Measurements from ENCODE around the gene ABCC6.

ABCC6 gene

DNA sequence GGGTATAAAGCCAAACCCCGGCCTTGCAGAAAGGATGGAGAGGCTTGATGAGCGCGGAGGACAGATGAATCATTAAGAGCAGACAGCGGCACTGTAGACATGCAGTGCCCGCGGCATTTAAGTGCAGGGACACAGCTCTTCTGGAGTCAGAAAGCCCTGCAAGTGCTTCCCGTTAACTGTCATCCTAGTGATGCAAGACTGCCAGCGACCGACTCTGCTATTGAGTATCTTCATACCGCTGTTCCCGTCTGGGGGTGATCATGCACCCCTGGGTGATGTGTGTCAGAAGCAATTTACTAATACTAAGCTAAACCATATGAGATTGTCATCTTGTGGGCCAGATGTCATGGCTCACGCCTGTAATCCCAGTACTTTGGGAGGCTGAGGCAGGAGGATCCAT, 101.0 kb downstream of the ABCC6 start (continued):
- TF ChIP-seq ZNF785 (tag by site-specific recombination; IDR thresholded peaks at IDR 0.05) = no peak
- TF ChIP-seq, protein P1, sequence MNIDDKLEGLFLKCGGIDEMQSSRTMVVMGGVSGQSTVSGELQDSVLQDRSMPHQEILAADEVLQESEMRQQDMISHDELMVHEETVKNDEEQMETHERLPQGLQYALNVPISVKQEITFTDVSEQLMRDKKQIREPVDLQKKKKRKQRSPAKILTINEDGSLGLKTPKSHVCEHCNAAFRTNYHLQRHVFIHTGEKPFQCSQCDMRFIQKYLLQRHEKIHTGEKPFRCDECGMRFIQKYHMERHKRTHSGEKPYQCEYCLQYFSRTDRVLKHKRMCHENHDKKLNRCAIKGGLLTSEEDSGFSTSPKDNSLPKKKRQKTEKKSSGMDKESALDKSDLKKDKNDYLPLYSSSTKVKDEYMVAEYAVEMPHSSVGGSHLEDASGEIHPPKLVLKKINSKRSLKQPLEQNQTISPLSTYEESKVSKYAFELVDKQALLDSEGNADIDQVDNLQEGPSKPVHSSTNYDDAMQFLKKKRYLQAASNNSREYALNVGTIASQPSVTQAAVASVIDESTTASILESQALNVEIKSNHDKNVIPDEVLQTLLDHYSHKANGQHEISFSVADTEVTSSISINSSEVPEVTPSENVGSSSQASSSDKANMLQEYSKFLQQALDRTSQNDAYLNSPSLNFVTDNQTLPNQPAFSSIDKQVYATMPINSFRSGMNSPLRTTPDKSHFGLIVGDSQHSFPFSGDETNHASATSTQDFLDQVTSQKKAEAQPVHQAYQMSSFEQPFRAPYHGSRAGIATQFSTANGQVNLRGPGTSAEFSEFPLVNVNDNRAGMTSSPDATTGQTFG (tag by site-specific recombination; IDR thresholded peaks at IDR 0.05; ENCODE audit: borderline replicate concordance) = no peak
- TF ChIP-seq ZNF670 (tag by site-specific recombination; IDR thresholded peaks at IDR 0.05; ENCODE audit: low read depth) = no peak
- TF ChIP-seq, protein P2, sequence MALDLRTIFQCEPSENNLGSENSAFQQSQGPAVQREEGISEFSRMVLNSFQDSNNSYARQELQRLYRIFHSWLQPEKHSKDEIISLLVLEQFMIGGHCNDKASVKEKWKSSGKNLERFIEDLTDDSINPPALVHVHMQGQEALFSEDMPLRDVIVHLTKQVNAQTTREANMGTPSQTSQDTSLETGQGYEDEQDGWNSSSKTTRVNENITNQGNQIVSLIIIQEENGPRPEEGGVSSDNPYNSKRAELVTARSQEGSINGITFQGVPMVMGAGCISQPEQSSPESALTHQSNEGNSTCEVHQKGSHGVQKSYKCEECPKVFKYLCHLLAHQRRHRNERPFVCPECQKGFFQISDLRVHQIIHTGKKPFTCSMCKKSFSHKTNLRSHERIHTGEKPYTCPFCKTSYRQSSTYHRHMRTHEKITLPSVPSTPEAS (tag by site-specific recombination; IDR thresholded peaks at IDR 0.05) = no peak

DNA sequence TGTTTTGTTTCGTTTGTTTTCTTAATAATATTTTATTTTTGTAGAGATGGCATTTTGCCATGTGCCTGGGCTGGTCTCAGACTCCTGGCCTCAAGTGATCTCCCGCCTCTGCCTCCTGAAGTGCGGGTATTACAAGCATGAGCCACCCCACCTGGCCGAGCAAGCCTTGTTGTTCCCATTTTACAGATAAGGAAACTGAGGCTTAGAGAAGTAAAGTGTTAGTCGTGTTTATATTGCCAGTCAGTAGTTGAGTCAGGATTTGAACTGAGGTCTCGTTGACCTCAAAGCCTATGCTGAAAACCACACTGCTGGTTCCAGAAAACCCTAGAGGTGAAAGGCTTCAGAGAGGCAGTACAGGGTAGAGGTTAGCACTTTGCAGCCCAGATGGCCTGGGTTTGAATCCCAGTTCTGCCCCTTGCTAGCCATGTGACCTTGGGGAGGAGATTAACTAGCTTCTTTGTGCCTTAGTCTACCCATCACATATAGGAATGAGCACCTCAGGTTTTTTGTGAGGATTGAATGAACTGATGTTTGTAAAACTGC, 102.0 kb downstream of the ABCC6 start:
- no peaks in the 10 kb centered on the region for H3K9me3 ChIP-seq (ENCODE audit: control insufficient read depth, insufficient read depth, low read depth, low read length)
- POLR2A ChIA-PET = no interaction called here
- no peak overlapping the region for H3K4me3 ChIP-seq (ENCODE audit: low read depth, low read length)
- no peaks in the 10 kb centered on the region for H3K4me1 ChIP-seq (ENCODE audit: control insufficient read depth, insufficient read depth, low read length)
- H3K36me3 ChIP-seq (ENCODE audit: control insufficient read depth in 2 of 2, insufficient read depth in 1 of 2, low read length in 2 of 2) = peaks cover 19 to 76% of the 10 kb centered on the region in 2 experiments; a peak in 2 of 3 replicates
- no peak overlapping the region for H3K27ac ChIP-seq (ENCODE audit: extremely low read depth, low read depth, low read length)
- CTCF ChIA-PET = interaction anchor here (0.5 to 1.2 kb wide), 2 partner anchors 62 to 252 kb away, joined by 3 to 4 read pairs; no protein-coding TSS in a partner anchor
- TF ChIP-seq ZNF544 (tag by site-specific recombination; IDR thresholded peaks at IDR 0.05) = no peak
- no peak for TF ChIP-seq ZNF155 (tag by site-specific recombination; IDR thresholded peaks at IDR 0.05)
- no peak for TF ChIP-seq ZNF626 (tag by site-specific recombination; IDR thresholded peaks at IDR 0.05)
- TF ChIP-seq ZNF521 (tag by site-specific recombination; IDR thresholded peaks at IDR 0.05) = no peak
- TF ChIP-seq, protein P3, sequence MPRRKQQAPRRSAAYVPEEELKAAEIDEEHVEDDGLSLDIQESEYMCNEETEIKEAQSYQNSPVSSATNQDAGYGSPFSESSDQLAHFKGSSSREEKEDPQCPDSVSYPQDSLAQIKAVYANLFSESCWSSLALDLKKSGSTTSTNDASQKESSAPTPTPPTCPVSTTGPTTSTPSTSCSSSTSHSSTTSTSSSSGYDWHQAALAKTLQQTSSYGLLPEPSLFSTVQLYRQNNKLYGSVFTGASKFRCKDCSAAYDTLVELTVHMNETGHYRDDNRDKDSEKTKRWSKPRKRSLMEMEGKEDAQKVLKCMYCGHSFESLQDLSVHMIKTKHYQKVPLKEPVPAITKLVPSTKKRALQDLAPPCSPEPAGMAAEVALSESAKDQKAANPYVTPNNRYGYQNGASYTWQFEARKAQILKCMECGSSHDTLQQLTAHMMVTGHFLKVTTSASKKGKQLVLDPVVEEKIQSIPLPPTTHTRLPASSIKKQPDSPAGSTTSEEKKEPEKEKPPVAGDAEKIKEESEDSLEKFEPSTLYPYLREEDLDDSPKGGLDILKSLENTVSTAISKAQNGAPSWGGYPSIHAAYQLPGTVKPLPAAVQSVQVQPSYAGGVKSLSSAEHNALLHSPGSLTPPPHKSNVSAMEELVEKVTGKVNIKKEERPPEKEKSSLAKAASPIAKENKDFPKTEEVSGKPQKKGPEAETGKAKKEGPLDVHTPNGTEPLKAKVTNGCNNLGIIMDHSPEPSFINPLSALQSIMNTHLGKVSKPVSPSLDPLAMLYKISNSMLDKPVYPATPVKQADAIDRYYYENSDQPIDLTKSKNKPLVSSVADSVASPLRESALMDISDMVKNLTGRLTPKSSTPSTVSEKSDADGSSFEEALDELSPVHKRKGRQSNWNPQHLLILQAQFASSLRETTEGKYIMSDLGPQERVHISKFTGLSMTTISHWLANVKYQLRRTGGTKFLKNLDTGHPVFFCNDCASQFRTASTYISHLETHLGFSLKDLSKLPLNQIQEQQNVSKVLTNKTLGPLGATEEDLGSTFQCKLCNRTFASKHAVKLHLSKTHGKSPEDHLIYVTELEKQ (tag by site-specific recombination; IDR thresholded peaks at IDR 0.05; ENCODE audit: borderline replicate concordance) = no peak
- TF ChIP-seq ZNF501 (tag by site-specific recombination; IDR thresholded peaks at IDR 0.05) = no peak
- TF ChIP-seq ZNF19 (tag by site-specific recombination; IDR thresholded peaks at IDR 0.05; ENCODE audit: low read depth) = no peak
- no peak for TF ChIP-seq ZNF433 (tag by site-specific recombination; IDR thresholded peaks at IDR 0.05; ENCODE audit: low read depth)
- TF ChIP-seq ZNF560 (tag by site-specific recombination; IDR thresholded peaks at IDR 0.05; ENCODE audit: borderline replicate concordance) = no peak
- TF ChIP-seq, protein P4, sequence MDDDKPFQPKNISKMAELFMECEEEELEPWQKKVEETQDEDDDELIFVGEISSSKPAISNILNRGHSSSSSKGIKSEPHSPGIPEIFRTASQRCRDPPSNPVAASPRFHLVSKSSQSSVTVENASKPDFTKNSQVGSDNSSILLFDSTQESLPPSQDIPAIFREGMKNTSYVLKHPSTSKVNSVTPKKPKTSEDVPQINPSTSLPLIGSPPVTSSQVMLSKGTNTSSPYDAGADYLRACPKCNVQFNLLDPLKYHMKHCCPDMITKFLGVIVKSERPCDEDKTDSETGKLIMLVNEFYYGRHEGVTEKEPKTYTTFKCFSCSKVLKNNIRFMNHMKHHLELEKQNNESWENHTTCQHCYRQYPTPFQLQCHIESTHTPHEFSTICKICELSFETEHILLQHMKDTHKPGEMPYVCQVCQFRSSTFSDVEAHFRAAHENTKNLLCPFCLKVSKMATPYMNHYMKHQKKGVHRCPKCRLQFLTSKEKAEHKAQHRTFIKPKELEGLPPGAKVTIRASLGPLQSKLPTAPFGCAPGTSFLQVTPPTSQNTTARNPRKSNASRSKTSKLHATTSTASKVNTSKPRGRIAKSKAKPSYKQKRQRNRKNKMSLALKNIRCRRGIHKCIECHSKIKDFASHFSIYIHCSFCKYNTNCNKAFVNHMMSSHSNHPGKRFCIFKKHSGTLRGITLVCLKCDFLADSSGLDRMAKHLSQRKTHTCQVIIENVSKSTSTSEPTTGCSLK (tag by site-specific recombination; IDR thresholded peaks at IDR 0.05) = no peak
- no peak for TF ChIP-seq GFI1B (tag by site-specific recombination; IDR thresholded peaks at IDR 0.05)
- TF ChIP-seq ZNF426 (tag by site-specific recombination; IDR thresholded peaks at IDR 0.05) = no peak
- TF ChIP-seq PRDM1 (tag by site-specific recombination; IDR thresholded peaks at IDR 0.05) = no peak
- TF ChIP-seq, protein P2 (tag by site-specific recombination; IDR thresholded peaks at IDR 0.05) = no peak
- TF ChIP-seq, protein P5, sequence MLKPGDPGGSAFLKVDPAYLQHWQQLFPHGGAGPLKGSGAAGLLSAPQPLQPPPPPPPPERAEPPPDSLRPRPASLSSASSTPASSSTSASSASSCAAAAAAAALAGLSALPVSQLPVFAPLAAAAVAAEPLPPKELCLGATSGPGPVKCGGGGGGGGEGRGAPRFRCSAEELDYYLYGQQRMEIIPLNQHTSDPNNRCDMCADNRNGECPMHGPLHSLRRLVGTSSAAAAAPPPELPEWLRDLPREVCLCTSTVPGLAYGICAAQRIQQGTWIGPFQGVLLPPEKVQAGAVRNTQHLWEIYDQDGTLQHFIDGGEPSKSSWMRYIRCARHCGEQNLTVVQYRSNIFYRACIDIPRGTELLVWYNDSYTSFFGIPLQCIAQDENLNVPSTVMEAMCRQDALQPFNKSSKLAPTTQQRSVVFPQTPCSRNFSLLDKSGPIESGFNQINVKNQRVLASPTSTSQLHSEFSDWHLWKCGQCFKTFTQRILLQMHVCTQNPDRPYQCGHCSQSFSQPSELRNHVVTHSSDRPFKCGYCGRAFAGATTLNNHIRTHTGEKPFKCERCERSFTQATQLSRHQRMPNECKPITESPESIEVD (tag by site-specific recombination; IDR thresholded peaks at IDR 0.05) = no peak
- TF ChIP-seq, protein P6, sequence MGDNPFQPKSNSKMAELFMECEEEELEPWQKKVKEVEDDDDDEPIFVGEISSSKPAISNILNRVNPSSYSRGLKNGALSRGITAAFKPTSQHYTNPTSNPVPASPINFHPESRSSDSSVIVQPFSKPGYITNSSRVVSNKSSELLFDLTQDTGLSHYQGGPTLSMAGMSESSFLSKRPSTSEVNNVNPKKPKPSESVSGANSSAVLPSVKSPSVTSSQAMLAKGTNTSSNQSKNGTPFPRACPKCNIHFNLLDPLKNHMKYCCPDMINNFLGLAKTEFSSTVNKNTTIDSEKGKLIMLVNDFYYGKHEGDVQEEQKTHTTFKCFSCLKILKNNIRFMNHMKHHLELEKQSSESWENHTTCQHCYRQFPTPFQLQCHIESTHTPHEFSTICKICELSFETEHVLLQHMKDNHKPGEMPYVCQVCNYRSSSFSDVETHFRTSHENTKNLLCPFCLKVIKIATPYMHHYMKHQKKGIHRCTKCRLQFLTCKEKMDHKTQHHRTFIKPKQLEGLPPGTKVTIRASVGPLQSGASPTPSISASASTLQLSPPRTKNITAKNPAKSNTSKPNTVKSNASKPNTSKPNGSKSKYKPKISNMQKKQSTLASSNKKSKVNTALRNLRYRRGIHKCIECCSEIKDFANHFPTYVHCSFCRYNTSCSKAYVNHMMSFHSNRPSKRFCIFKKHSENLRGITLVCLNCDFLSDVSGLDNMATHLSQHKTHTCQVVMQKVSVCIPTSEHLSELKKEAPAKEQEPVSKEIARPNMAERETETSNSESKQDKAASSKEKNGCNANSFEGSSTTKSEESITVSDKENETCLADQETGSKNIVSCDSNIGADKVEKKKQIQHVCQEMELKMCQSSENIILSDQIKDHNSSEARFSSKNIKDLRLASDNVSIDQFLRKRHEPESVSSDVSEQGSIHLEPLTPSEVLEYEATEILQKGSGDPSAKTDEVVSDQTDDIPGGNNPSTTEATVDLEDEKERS (tag by site-specific recombination; IDR thresholded peaks at IDR 0.05) = no peak
